Suppressor macrophage (primary cell): ENCODE results near the gene CHIA.
A peak's percentile ranks its signal among the peaks of the same experiment; 100 is the strongest.

Experiments used
- DNase-seq, 4 experiments: peaks; one replicate each; pipeline ENCODE4 v3.0.0-alpha.2; 2020 to 2022
- total RNA-seq, 17 experiments: gene quantifications; one replicate each; lab custom pipeline; 2026; ENCODE audit warnings: mixed read lengths in 6 of 17, inconsistent platforms in 3 of 17; lab: John Stamatoyannopoulos, UW

The CHIA gene
- 0 to 1.7 (median 0) reads per million in 17 experiments for total RNA-seq

- no peak for DNase-seq
Observed at GRCh38 chr1:111290630-111291029, at the start of gene CHIA. Gene CHIA (plus strand): TSS chr1:111290851. CDS start chr1:111310468, 19,617 bp downstream.

DNA sequence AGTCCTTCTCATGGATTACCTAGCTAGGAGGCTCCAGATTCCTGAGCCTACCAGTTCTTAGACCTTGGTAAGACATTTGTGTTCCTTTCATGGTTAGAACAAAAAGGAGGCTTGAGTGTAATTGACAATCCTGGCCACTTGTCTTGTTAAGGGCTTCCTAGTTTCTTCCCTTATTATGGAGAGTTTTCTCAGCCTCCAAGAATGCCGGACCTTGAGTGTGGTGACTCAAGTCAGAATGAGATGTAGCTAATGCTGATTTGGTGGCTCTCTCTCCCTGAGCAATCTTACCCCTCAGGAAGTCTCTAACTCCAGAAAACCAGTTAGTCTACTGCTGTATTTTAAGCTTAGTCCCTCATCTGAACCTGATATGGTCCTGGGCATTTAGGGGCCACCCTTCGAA lies 48.9 kb upstream of the CHIA start:
- DNase-seq = no peak

DNA sequence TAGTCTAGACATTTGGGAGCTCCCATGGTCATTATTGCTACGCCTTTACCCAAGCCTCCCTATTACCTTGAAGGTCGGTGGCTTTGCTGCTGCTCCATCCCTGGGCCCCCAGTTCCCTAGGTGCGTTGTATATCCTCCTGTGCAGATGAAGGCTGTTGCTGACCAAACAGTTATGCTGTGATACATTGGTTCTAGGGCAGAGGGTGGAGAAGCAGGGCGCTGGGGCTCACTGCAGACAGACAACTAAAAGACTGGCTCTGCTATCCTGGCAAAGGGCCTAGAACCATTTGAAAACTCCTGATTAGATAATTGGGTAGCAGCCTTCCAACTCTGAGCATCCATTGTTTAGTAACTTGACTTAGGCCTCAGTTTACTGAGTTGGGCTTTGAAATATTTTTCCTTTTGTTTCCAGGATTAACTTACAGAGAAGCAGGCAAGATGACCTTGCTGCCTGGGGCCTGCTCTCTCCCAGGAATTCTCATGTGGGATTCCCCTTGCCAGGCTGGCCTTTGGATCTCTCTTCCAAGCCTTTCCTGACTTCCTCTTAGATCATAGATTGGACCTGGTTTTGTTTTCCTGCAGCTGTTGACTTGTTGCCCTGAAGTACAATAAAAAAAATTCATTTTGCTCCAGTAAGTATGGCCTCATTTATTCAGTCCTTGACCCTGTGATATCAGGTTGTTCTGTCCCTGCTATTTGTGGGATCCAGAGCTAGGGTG lies 47.7 kb upstream of the CHIA start:
- DNase-seq = no peak

GRCh38 chr1:111247125-111247838 lies 43.4 kb upstream of the CHIA start:
- no peak for DNase-seq

DNA sequence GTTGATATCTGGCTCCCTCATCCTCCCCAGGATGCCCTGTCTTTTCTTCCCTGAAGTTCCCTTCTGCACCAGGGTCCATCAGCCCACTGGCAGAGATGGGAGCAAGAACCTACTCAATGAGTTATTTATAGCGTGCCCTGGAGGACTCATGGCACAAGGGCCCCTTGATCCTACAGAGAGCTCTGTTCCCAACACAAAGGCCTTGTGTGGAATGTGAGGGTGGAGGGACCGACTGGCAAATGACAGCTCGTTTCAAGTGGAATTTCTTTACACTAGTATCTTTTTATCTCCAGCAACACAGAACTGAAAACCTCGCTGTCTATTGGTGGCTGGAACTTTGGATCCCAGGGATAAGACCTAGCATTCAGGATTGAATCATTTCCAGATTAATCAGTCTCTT lies 40.7 kb upstream of the CHIA start:
- no peak for DNase-seq

GRCh38 chr1:111251570-111251969 lies 39.1 kb upstream of the CHIA start:
- no peak for DNase-seq

DNA sequence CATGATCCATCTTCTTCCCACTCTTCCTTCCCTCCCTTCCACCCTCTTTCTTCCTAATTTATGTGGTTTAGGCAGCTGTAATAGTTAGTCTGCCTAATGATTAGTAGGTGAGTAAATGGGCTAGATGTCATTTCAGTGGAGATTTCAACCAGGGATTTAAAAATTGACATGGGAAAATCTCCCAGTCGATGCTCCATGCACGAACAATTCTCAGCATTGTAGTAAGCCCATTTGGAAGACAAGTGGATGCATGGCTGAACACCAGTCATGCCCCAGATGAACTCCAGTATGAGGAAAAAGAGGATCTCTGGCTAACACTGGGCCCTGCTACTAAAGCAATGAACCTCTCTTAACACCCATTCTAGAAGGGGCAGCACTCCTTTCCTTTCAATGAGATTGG lies 37.9 kb upstream of the CHIA start:
- no peak for DNase-seq

DNA sequence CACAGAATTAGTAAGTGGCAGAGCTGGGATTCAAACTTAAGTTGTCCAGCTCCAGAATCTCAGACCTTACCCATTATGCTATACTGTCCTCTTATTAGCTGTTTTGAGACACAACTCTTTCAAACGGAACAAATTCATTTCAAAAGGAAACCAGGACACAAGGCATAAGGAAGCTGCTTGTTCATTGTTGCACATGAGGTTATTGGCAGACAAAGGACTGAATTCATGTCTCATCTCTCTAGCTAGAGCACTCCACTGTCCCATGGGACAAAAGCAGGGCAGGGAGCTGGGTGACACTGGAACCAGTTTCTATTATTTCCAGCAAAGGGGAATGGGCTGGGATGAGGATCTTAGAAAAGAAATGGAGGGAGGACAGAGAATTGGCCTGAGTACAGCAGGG lies 36.8 kb upstream of the CHIA start:
- DNase-seq = no peak

- no peak for DNase-seq
Observed at GRCh38 chr1:111256988-111257658, 33.5 kb upstream of the CHIA start.

DNA sequence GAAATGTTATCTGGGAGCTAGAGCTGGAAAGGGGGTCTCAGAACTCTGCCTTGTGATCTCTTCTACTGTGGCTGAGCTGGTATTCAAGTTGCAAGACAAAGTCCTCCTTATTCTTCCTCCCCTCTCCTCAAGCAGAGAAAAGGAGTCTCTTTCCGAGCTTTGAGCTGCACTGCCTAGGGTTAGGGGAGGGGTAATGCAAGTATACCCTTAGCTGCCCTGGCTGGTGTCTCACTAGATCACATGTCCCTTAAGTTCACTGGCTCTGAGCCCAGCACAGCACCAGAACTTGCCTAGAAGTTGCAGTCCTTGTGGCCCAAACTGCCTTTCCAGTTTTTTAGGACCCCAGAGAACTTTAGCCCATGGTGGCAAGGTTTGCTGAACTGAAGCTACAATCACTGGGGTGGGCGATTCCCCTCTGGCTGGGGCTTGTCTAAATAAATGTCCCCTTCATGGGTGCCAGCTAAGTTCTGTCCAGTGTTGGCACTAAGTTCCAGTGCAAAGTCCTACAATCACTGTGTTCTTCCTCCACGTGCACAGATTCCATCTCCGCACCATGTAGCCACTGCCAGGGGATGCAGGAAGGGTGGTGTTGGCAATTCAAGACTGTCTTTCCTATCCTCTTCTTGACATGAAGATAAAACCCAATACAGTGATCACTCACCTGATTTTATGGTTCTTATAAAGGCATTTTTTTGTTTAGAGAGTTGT lies 22.7 kb upstream of the CHIA start:
- no peak for DNase-seq

- DNase-seq = no peak
Observed at GRCh38 chr1:111269825-111270406, 20.7 kb upstream of the CHIA start.

GRCh38 chr1:111270771-111271463 lies 19.7 kb upstream of the CHIA start:
- no peak for DNase-seq

- no peak for DNase-seq
Observed at GRCh38 chr1:111271464-111271801, 19.2 kb upstream of the CHIA start.

DNA sequence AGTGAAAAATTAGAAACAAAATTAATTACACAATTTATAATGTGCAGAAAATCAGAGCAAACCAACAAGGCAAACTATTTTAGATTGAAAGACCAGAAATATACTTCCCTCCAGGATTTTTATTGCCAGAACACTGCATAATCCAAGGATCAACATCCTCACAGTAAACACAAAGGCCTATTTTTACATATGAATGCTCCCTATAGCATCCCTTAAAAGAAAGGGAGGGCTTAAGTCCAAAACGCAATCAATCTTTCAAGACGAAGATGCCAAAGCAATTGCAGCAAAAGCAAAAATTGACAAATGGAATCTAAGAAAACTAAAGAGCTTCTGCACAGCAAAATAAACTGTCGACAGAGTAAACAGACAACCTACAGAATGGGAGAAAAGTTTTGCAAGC lies 18.6 kb upstream of the CHIA start:
- DNase-seq = no peak

- DNase-seq = no peak
Observed at GRCh38 chr1:111274653-111275052, 16.0 kb upstream of the CHIA start.

DNA sequence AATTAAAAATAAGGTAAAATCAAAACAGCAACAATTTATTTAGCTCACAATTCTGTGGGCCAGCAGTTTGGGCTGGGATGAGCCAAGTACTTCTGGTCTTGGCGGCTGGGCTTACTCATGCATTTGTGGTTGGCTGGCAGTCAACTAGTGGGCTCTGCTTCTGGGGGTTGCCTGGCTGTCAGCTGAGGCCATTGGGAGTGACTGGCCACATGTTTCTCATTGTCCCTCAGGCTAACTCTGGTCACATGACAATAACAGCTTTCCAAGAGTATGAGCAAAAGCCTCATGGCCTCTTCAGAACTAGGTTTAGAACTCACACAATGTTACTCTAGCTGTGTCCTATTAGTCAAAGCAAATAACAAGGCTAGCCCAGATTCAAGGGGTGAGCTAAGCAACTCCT lies 15.6 kb upstream of the CHIA start:
- peak; percentile 25 to 49 (median 38) for DNase-seq

- no peak for DNase-seq
Observed at GRCh38 chr1:111275780-111276433, 14.7 kb upstream of the CHIA start.

DNA sequence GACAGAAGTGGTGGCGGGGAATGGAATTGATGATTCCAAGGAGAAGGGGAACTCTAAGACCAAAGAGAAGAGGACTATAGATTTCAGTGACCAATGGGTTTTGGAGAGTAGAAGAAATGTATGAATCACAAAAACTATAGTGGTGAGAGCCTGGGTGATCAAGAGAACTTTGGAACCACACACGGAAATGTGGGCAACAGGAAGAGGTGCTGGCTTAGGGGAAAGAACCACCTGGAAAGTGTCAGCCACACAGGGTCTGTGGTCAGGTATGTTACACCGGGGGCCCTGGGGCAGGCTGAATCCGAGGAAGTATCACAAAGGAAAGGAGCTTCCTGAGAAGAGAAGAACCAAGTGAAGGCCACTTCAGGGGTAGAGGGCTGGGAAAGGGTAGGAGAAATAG lies 11.5 kb upstream of the CHIA start:
- no peak for DNase-seq

DNA sequence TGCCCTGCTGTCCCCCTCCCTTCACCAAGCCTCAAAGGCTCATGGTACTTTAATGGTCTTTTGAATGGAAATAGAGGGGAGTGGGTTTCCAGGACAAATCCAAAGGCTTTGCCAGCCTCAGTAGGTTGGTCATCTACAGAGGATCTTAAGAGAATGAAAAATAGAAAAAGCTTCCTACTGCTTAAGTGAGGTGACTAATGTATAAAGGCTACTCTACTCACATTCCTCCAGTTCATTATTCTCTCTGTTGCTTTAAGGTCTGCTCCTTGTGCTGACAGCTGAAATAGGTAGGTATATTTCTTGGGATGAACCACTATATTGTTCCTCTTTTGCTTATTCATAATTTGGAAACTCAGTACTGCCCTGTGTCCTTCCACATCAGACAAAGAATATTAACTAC lies 10.4 kb upstream of the CHIA start:
- no peak for DNase-seq

DNA sequence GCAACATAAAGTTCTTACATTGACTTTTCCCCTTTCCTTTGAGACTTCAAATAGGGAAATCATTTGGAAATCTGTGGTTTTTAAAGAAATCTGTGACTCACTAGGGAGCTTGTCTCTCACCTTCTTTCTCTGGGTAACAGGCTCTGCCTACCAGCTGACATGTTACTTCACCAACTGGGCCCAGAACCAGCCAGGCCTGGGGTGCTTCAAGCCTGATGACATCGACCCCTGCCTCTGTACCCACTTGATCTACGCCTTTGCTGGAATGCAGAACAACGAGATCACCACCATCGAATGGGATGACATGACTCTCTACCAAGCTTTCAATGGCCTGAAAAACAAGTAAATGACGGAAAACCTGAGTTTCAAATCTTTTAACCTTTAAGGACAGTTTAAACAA lies 9.2 kb upstream of the CHIA start:
- peak; percentile 36 to 68 (median 50) for DNase-seq

GRCh38 chr1:111283838-111284237 lies 6.8 kb upstream of the CHIA start:
- no peak for DNase-seq

DNA sequence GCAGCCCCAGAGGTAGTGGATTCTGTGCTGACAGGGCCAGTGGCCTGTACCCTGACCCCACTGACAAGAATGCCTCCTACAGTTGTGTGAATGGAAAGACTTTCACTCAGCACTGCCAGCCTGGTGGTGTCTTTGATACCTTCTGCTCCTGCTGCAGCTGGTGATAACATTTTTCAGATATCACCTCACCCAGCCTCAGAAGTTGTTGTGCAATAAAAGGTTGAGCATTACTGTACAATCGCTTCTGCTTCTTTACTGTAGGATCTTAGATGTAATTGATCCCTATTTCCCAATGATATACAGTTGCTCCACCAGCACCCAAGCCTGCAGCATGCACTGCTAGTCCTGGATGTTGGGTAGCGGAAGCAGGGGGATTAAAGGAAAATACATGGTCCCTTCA lies 4.8 kb upstream of the CHIA start:
- no peak for DNase-seq
